Measurements from ENCODE around the gene ADIPOR2. TPM values are rescaled to one million over a fixed set of nuclear protein-coding genes. Genes with fewer than 3 reads are reported as not detected.
"Not testable (repeated sequence)": the region's sequence is repeated elsewhere in the genome, so short reads cannot be mapped to it uniquely, and the experiment has no call there.

The ADIPOR2 gene
- total RNA-seq, 1 donor from 2014 or later = 43.0 TPM

- H3K27ac Mint-ChIP-seq = no peak overlapping the region
- CTCF ChIA-PET = interaction anchor here (0.7 kb wide), 1 partner anchor 277 kb away, joined by 3 read pairs; no protein-coding TSS in a partner anchor
- ATAC-seq (ENCODE audit: low read depth) = no peak
Observed at GRCh38 chr12:1688086-1688710, 2.7 kb upstream of the ADIPOR2 start.

GRCh38 chr12:1691123-1692007 lies 495 bp downstream of the ADIPOR2 start:
- Mint-ChIP-seq H3K9me3 (no peaks in the 10 kb centered on the region), H3K27me3 (no peaks in the 10 kb centered on the region), H3K4me3 (peak overlapping the region; percentile 88), H3K4me1 (peaks cover 45% of the 10 kb centered on the region), H3K36me3 (ENCODE audit: low read depth) (peaks cover 8% of the 10 kb centered on the region), H3K27ac (peak overlapping the region; percentile 82)
- DNase-seq (no peak), ATAC-seq (ENCODE audit: low read depth) (peak; percentile 43)
- ChIA-PET POLR2A (interaction anchor here (0.5 to 4.0 kb wide), 13 partner anchors 9 to 1350 kb away, joined by 3 to 29 read pairs (median 3); partner anchors contain the start of gene RAD52), CTCF (interaction anchor here (0.9 to 2.1 kb wide), 5 partner anchors 31 to 248 kb away, joined by 3 to 6 read pairs (median 6); no protein-coding TSS in a partner anchor)
- intact Hi-C loops (cut with micrococcal nuclease) = loop anchor here (1.0 to 2.0 kb wide), 2 partner anchors 30 to 741 kb away; no protein-coding TSS in a partner anchor
- TF ChIP-seq CTCF (IDR thresholded peaks at IDR 0.05) = no peak

More at GRCh38 chr12:1688086-1688710, 2.7 kb upstream of the ADIPOR2 start:
- H3K9me3 Mint-ChIP-seq = no peaks in the 10 kb centered on the region
- H3K27me3 Mint-ChIP-seq = peaks cover 5% of the 10 kb centered on the region
- peaks cover 4% of the 10 kb centered on the region for H3K36me3 Mint-ChIP-seq (ENCODE audit: low read depth)
- no peak for TF ChIP-seq CTCF (IDR thresholded peaks at IDR 0.05)
- intact Hi-C loops (cut with micrococcal nuclease) = no loop called here
- peaks cover 27% of the 10 kb centered on the region for H3K4me1 Mint-ChIP-seq
- DNase-seq = no peak
- POLR2A ChIA-PET = interaction anchor here (0.6 to 4.0 kb wide), 3 partner anchors 20 to 26 kb away, joined by 3 to 29 read pairs (median 9); no protein-coding TSS in a partner anchor
- H3K4me3 Mint-ChIP-seq = no peak overlapping the region

- Mint-ChIP-seq H3K4me3 (peak overlapping the region; percentile 88), H3K9me3 (no peaks in the 10 kb centered on the region), H3K36me3 (ENCODE audit: low read depth) (peaks cover 13% of the 10 kb centered on the region), H3K4me1 (peaks cover 53% of the 10 kb centered on the region), H3K27ac (peak overlapping the region; percentile 65), H3K27me3 (no peaks in the 10 kb centered on the region)
- TF ChIP-seq CTCF (IDR thresholded peaks at IDR 0.05) = no peak
- DNase-seq = no peak
- no peak for ATAC-seq (ENCODE audit: low read depth)
- intact Hi-C loops (cut with micrococcal nuclease) = no loop called here
- ChIA-PET POLR2A (interaction anchor here (0.5 to 4.0 kb wide), 3 partner anchors 30 to 742 kb away, joined by 3 to 29 read pairs (median 5); partner anchors contain the start of gene RAD52), CTCF (interaction anchor here (0.9 to 2.1 kb wide), 3 partner anchors 58 to 99 kb away, joined by 5 to 6 read pairs (median 6); no protein-coding TSS in a partner anchor)
Observed at GRCh38 chr12:1692226-1692625, 1.4 kb downstream of the ADIPOR2 start.

GRCh38 chr12:1692895-1693610 lies 2.2 kb downstream of the ADIPOR2 start:
- no peak for TF ChIP-seq CTCF (IDR thresholded peaks at IDR 0.05)
- intact Hi-C loops (cut with micrococcal nuclease) = no loop called here
- Mint-ChIP-seq H3K4me3 (peak overlapping the region; percentile 73), H3K27me3 (no peaks in the 10 kb centered on the region), H3K27ac (peak overlapping the region; percentile 41), H3K36me3 (ENCODE audit: low read depth) (peaks cover 13% of the 10 kb centered on the region), H3K9me3 (no peaks in the 10 kb centered on the region), H3K4me1 (peaks cover 62% of the 10 kb centered on the region)
- CTCF ChIA-PET = interaction anchor here (1.3 kb wide), 1 partner anchor 98 kb away, joined by 5 read pairs; no protein-coding TSS in a partner anchor
- POLR2A ChIA-PET = interaction anchor here (0.7 to 0.9 kb wide), 2 partner anchors 55 to 58 kb away, joined by 4 to 7 read pairs; no protein-coding TSS in a partner anchor
- DNase-seq (no peak), ATAC-seq (ENCODE audit: low read depth) (no peak)

- H3K27me3 Mint-ChIP-seq; H3K9me3 Mint-ChIP-seq; intact Hi-C loops (cut with micrococcal nuclease); H3K27ac Mint-ChIP-seq; ATAC-seq (ENCODE audit: low read depth); POLR2A ChIA-PET; DNase-seq; CTCF ChIA-PET; H3K4me3 Mint-ChIP-seq: not testable (repeated sequence)
- Mint-ChIP-seq H3K4me1 (peaks cover 67% of the 10 kb centered on the region), H3K36me3 (ENCODE audit: low read depth) (peaks cover 13% of the 10 kb centered on the region)
Observed at GRCh38 chr12:1695097-1695496, 4.2 kb downstream of the ADIPOR2 start.

Measured in activated B cell treated with CpG ODN at 0.5 μM for 24 hours (primary cell).